ENCODE measurements around the gene SCGB1D2. TPM values are rescaled to one million over a fixed set of nuclear protein-coding genes. Genes with fewer than 3 reads are reported as not detected.
A peak's percentile ranks its signal among the peaks of the same experiment; 100 is the strongest.

SCGB1D2 gene
- total RNA-seq, 2 donors from 2014 or later: not detected

- Histone ChIP-seq H3K4me1 (ENCODE audit: control insufficient read depth, insufficient read depth, low read length) (no peaks in the 10 kb centered on the region), H3K27me3 (ENCODE audit: control insufficient read depth, insufficient read depth, low read length, poor library complexity, severe bottlenecking) (no peaks in the 10 kb centered on the region), H3K9me3 (ENCODE audit: control insufficient read depth, low read length) (no peaks in the 10 kb centered on the region), H3K9ac (ENCODE audit: extremely low read depth, low read length, poor library complexity, severe bottlenecking) (no peak overlapping the region), H3K36me3 (ENCODE audit: control insufficient read depth, insufficient read depth, low read length) (no peaks in the 10 kb centered on the region), H3K4me3 (ENCODE audit: low read length) (no peak overlapping the region), H3K27ac (ENCODE audit: low read depth, low read length) (no peak overlapping the region)
- H3K27me3 Mint-ChIP-seq (ENCODE audit: insufficient read depth): peaks cover 7% of the 10 kb centered on the region
- peaks cover 19% of the 10 kb centered on the region for H3K9me3 Mint-ChIP-seq
- no peaks in the 10 kb centered on the region for H3K36me3 Mint-ChIP-seq (ENCODE audit: low read depth)
- TF ChIP-seq, protein P1, sequence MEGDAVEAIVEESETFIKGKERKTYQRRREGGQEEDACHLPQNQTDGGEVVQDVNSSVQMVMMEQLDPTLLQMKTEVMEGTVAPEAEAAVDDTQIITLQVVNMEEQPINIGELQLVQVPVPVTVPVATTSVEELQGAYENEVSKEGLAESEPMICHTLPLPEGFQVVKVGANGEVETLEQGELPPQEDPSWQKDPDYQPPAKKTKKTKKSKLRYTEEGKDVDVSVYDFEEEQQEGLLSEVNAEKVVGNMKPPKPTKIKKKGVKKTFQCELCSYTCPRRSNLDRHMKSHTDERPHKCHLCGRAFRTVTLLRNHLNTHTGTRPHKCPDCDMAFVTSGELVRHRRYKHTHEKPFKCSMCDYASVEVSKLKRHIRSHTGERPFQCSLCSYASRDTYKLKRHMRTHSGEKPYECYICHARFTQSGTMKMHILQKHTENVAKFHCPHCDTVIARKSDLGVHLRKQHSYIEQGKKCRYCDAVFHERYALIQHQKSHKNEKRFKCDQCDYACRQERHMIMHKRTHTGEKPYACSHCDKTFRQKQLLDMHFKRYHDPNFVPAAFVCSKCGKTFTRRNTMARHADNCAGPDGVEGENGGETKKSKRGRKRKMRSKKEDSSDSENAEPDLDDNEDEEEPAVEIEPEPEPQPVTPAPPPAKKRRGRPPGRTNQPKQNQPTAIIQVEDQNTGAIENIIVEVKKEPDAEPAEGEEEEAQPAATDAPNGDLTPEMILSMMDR (conservative IDR thresholded peaks at IDR 0.05): no peak
- no peaks in the 10 kb centered on the region for H3K4me1 Mint-ChIP-seq
- no peak for DNase-seq
- H3K4me3 Mint-ChIP-seq: no peak overlapping the region
- 50 to 91% methylated on average over 1 to 5 of the region's 5 CpGs for WGBS, 2 experiments (ENCODE audit: insufficient coverage in 1 of 2, insufficient read length in 1 of 2)
- H3K27ac Mint-ChIP-seq: no peak overlapping the region
Observed at GRCh38 chr11:62273284-62273683, 31.2 kb downstream of the SCGB1D2 start.

DNA sequence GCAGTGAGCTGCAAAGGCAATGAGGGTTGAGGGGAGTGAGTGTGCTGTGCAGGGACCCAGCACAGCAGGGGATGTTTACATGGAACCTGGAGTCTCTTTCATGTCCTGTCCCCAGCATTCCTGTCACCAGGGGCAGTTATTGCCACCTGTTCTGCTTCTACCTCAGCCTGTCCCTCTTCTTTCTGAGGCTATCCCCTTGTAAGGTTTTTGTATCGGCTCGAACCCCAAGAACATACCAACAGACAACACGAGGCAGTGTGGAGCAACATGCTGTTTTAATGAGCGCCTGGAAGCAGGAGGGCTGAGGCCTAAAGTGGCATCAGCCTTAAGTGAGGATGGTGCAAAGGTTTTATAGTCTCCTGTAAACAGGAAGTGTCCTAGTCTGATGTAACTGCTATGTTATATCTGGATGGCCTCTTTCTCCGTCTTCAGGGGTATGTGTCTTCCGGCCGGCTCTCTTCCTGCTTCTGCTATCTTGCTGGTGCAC, 31.8 kb downstream of the SCGB1D2 start:
- H3K9ac ChIP-seq (ENCODE audit: extremely low read depth, low read length, poor library complexity, severe bottlenecking): no peak overlapping the region
- TF ChIP-seq, protein P1 (conservative IDR thresholded peaks at IDR 0.05): peak; percentile 55
- no peaks in the 10 kb centered on the region for H3K36me3 ChIP-seq (ENCODE audit: control insufficient read depth, insufficient read depth, low read length)
- no peak overlapping the region for H3K4me3 ChIP-seq (ENCODE audit: low read length)
- Mint-ChIP-seq H3K36me3 (ENCODE audit: low read depth) (no peaks in the 10 kb centered on the region), H3K9me3 (peaks cover 19% of the 10 kb centered on the region), H3K4me3 (no peak overlapping the region), H3K27me3 (ENCODE audit: insufficient read depth) (peaks cover 7% of the 10 kb centered on the region), H3K4me1 (no peaks in the 10 kb centered on the region), H3K27ac (no peak overlapping the region)
- H3K9me3 ChIP-seq (ENCODE audit: control insufficient read depth, low read length): no peaks in the 10 kb centered on the region
- 88 to 95% methylated on average over 5 to 7 of the region's 7 CpGs for WGBS, 2 experiments (ENCODE audit: insufficient coverage in 1 of 2, insufficient read length in 1 of 2)
- H3K27me3 ChIP-seq (ENCODE audit: control insufficient read depth, insufficient read depth, low read length, poor library complexity, severe bottlenecking): no peaks in the 10 kb centered on the region
- no peak overlapping the region for H3K27ac ChIP-seq (ENCODE audit: low read depth, low read length)
- no peaks in the 10 kb centered on the region for H3K4me1 ChIP-seq (ENCODE audit: control insufficient read depth, insufficient read depth, low read length)
- DNase-seq: peak; percentile 73

GRCh38 chr11:62280452-62280851, 38.4 kb downstream of the SCGB1D2 start:
- Mint-ChIP-seq H3K4me3 (no peak overlapping the region), H3K9me3 (peaks cover 45% of the 10 kb centered on the region), H3K36me3 (ENCODE audit: low read depth) (peaks cover 2% of the 10 kb centered on the region), H3K27me3 (ENCODE audit: insufficient read depth) (no peaks in the 10 kb centered on the region), H3K4me1 (no peaks in the 10 kb centered on the region), H3K27ac (no peak overlapping the region)
- Histone ChIP-seq H3K9ac (ENCODE audit: extremely low read depth, low read length, poor library complexity, severe bottlenecking) (no peak overlapping the region), H3K4me3 (ENCODE audit: low read length) (peak overlapping the region; percentile 60), H3K9me3 (ENCODE audit: control insufficient read depth, low read length) (peaks cover 41% of the 10 kb centered on the region), H3K27ac (ENCODE audit: low read depth, low read length) (no peak overlapping the region), H3K4me1 (ENCODE audit: control insufficient read depth, insufficient read depth, low read length) (no peaks in the 10 kb centered on the region), H3K27me3 (ENCODE audit: control insufficient read depth, insufficient read depth, low read length, poor library complexity, severe bottlenecking) (no peaks in the 10 kb centered on the region), H3K36me3 (ENCODE audit: control insufficient read depth, insufficient read depth, low read length) (no peaks in the 10 kb centered on the region)
- DNase-seq: no peak
- TF ChIP-seq, protein P1 (conservative IDR thresholded peaks at IDR 0.05): no peak

Other genes with a start within 250 kb of the SCGB1D2 start
- gene INCENP, start 118.2 kb upstream of the SCGB1D2 start, total RNA-seq: 100 to 1,000 TPM in 1 of 2 donors, 10 to 100 TPM in 1; 58.1 to 115 TPM
- not detected for gene SCGB1D1, start 52.0 kb upstream of the SCGB1D2 start, total RNA-seq
- not detected for gene SCGB2A1, start 33.6 kb upstream of the SCGB1D2 start, total RNA-seq
- not detected for gene SCGB2A2, start 27.9 kb downstream of the SCGB1D2 start, total RNA-seq
- not detected for gene SCGB1D4, start 56.8 kb downstream of the SCGB1D2 start, total RNA-seq
- gene ASRGL1, start 95.2 kb downstream of the SCGB1D2 start, total RNA-seq: 10 to 100 TPM; 39.8 to 61.8 TPM
- gene SCGB1A1, start 176.8 kb downstream of the SCGB1D2 start, total RNA-seq: not detected

All from endodermal cell (in vitro differentiated cells).